Hepatocyte (in vitro differentiated cells): Measurements from ENCODE around the gene MACROD2.

ENCODE experiments used
- EZH2phosphoT487 ChIP-seq: fragments of 200-600 bp; sonication (generic); IDR thresholded peaks from one replicate; pipeline ENCODE4 v1.6.1; 2018; ENCODE audit warnings: antibody characterized with exemption, mild to moderate bottlenecking, low read depth, moderate library complexity; ENCODE audit not compliant: unreplicated experiment, severe bottlenecking
- TF ChIP-seq, protein P1 (sequence below): fragments of 200-600 bp; sonication (generic); IDR thresholded peaks from 2 replicates; pipeline ENCODE4 v1.5.1; 2016; ENCODE audit warnings: antibody characterized with exemption, mild to moderate bottlenecking; ENCODE audit not compliant: poor library complexity

GRCh38 chr20:15033891-15034290 is 1038.6 kb downstream of the MACROD2 start:
- TF ChIP-seq EZH2phosphoT487, result no peak
- TF ChIP-seq, protein P1, sequence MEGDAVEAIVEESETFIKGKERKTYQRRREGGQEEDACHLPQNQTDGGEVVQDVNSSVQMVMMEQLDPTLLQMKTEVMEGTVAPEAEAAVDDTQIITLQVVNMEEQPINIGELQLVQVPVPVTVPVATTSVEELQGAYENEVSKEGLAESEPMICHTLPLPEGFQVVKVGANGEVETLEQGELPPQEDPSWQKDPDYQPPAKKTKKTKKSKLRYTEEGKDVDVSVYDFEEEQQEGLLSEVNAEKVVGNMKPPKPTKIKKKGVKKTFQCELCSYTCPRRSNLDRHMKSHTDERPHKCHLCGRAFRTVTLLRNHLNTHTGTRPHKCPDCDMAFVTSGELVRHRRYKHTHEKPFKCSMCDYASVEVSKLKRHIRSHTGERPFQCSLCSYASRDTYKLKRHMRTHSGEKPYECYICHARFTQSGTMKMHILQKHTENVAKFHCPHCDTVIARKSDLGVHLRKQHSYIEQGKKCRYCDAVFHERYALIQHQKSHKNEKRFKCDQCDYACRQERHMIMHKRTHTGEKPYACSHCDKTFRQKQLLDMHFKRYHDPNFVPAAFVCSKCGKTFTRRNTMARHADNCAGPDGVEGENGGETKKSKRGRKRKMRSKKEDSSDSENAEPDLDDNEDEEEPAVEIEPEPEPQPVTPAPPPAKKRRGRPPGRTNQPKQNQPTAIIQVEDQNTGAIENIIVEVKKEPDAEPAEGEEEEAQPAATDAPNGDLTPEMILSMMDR, result no peak
